ENCODE measurements around the gene ARHGAP29. TPM values are rescaled to one million over a fixed set of nuclear protein-coding genes. Genes with fewer than 3 reads are reported as not detected.

The ARHGAP29 gene
- total and polyA plus RNA-seq, 2 experiments from 2014 or later = 4.6 to 6.9 TPM

DNA sequence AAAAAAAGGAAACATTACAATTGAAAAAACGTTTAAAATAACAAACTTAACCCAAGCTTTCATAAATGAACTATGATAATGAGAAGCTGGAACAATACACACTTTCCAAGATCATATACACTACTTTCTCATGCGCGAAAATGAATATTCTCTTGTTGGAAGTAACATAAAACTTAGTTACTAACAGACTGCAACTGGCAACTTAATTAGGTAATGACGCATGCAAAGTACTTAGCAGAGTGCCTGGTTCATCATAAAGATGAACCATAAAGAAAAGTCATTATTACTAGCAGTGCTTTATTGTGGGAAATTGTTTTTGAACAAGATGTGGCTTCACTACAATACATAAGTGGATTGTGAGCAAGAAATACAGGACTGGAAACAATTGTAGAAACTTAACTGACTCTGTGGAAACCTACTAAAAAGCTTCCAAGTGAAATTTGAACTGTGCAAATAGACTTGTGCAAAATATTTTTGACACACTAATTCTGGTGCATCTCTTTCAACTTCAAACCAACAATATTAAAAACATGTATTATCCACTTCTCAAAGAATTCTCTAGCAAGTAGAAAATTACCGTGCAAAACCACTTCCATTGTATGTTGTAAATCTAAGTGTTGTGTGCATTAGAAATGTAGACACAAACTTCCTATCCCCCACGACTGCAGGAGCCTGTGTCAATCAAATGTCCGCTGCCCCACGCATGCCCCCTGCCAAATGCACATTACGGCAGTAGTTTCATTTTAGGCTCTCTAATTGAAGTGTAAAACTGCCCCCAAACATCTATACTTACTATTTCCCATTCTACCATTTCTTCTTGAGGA is 2.0 kb downstream of the ARHGAP29 start:
- H3K79me2 ChIP-seq (replicated peaks; ENCODE audit: insufficient read depth) = peaks cover 6% of the 10 kb centered on the region; the same call in 1 of the 2 replicates
- peak overlapping the region; percentile 84; the same call in 1 of the 2 replicates for H3K4me2 ChIP-seq
- H3K4me1 ChIP-seq (ENCODE audit: insufficient read depth) = peaks cover 18% of the 10 kb centered on the region
- no peaks in the 10 kb centered on the region for H3K9me2 ChIP-seq (ENCODE audit: insufficient read depth)
- no peaks in the 10 kb centered on the region for H3F3A ChIP-seq (replicated peaks; ENCODE audit: low read depth)
- ATAC-seq = no peak
- Mint-ChIP-seq H3K9me3 (no peaks in the 10 kb centered on the region), H3K36me3 (ENCODE audit: low read depth) (no peaks in the 10 kb centered on the region; the same call in 2 of the 3 replicates), H3K4me1 (peaks cover 22% of the 10 kb centered on the region), H3K27me3 (ENCODE audit: insufficient read depth, low read depth, poor library complexity) (peaks cover 41% of the 10 kb centered on the region), H3K27ac (no peak overlapping the region), H3K4me3 (no peak overlapping the region; the same call in 2 of the 3 replicates)
- peaks cover 9% of the 10 kb centered on the region; the same call in 1 of the 2 replicates for H4K20me1 ChIP-seq (replicated peaks; ENCODE audit: insufficient read depth)
- H3K27ac ChIP-seq (ENCODE audit: low read depth) = no peak overlapping the region
- TF ChIP-seq, protein P1, sequence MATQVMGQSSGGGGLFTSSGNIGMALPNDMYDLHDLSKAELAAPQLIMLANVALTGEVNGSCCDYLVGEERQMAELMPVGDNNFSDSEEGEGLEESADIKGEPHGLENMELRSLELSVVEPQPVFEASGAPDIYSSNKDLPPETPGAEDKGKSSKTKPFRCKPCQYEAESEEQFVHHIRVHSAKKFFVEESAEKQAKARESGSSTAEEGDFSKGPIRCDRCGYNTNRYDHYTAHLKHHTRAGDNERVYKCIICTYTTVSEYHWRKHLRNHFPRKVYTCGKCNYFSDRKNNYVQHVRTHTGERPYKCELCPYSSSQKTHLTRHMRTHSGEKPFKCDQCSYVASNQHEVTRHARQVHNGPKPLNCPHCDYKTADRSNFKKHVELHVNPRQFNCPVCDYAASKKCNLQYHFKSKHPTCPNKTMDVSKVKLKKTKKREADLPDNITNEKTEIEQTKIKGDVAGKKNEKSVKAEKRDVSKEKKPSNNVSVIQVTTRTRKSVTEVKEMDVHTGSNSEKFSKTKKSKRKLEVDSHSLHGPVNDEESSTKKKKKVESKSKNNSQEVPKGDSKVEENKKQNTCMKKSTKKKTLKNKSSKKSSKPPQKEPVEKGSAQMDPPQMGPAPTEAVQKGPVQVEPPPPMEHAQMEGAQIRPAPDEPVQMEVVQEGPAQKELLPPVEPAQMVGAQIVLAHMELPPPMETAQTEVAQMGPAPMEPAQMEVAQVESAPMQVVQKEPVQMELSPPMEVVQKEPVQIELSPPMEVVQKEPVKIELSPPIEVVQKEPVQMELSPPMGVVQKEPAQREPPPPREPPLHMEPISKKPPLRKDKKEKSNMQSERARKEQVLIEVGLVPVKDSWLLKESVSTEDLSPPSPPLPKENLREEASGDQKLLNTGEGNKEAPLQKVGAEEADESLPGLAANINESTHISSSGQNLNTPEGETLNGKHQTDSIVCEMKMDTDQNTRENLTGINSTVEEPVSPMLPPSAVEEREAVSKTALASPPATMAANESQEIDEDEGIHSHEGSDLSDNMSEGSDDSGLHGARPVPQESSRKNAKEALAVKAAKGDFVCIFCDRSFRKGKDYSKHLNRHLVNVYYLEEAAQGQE (IDR thresholded peaks at IDR 0.05; ENCODE audit: unreplicated experiment) = no peak
- TF ChIP-seq, protein P2, sequence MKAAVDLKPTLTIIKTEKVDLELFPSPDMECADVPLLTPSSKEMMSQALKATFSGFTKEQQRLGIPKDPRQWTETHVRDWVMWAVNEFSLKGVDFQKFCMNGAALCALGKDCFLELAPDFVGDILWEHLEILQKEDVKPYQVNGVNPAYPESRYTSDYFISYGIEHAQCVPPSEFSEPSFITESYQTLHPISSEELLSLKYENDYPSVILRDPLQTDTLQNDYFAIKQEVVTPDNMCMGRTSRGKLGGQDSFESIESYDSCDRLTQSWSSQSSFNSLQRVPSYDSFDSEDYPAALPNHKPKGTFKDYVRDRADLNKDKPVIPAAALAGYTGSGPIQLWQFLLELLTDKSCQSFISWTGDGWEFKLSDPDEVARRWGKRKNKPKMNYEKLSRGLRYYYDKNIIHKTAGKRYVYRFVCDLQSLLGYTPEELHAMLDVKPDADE (IDR thresholded peaks at IDR 0.05) = no peak
- TF ChIP-seq, protein P3, sequence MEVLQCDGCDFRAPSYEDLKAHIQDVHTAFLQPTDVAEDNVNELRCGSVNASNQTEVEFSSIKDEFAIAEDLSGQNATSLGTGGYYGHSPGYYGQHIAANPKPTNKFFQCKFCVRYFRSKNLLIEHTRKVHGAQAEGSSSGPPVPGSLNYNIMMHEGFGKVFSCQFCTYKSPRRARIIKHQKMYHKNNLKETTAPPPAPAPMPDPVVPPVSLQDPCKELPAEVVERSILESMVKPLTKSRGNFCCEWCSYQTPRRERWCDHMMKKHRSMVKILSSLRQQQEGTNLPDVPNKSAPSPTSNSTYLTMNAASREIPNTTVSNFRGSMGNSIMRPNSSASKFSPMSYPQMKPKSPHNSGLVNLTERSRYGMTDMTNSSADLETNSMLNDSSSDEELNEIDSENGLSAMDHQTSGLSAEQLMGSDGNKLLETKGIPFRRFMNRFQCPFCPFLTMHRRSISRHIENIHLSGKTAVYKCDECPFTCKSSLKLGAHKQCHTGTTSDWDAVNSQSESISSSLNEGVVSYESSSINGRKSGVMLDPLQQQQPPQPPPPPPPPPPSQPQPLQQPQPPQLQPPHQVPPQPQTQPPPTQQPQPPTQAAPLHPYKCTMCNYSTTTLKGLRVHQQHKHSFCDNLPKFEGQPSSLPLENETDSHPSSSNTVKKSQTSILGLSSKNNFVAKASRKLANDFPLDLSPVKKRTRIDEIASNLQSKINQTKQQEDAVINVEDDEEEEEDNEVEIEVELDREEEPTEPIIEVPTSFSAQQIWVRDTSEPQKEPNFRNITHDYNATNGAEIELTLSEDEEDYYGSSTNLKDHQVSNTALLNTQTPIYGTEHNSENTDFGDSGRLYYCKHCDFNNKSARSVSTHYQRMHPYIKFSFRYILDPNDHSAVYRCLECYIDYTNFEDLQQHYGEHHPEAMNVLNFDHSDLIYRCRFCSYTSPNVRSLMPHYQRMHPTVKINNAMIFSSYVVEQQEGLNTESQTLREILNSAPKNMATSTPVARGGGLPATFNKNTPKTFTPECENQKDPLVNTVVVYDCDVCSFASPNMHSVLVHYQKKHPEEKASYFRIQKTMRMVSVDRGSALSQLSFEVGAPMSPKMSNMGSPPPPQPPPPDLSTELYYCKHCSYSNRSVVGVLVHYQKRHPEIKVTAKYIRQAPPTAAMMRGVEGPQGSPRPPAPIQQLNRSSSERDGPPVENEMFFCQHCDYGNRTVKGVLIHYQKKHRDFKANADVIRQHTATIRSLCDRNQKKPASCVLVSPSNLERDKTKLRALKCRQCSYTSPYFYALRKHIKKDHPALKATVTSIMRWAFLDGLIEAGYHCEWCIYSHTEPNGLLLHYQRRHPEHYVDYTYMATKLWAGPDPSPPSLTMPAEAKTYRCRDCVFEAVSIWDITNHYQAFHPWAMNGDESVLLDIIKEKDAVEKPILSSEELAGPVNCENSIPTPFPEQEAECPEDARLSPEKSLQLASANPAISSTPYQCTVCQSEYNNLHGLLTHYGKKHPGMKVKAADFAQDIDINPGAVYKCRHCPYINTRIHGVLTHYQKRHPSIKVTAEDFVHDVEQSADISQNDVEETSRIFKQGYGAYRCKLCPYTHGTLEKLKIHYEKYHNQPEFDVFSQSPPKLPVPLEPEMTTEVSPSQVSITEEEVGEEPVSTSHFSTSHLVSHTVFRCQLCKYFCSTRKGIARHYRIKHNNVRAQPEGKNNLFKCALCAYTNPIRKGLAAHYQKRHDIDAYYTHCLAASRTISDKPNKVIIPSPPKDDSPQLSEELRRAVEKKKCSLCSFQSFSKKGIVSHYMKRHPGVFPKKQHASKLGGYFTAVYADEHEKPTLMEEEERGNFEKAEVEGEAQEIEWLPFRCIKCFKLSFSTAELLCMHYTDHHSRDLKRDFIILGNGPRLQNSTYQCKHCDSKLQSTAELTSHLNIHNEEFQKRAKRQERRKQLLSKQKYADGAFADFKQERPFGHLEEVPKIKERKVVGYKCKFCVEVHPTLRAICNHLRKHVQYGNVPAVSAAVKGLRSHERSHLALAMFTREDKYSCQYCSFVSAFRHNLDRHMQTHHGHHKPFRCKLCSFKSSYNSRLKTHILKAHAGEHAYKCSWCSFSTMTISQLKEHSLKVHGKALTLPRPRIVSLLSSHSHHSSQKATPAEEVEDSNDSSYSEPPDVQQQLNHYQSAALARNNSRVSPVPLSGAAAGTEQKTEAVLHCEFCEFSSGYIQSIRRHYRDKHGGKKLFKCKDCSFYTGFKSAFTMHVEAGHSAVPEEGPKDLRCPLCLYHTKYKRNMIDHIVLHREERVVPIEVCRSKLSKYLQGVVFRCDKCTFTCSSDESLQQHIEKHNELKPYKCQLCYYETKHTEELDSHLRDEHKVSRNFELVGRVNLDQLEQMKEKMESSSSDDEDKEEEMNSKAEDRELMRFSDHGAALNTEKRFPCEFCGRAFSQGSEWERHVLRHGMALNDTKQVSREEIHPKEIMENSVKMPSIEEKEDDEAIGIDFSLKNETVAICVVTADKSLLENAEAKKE (CRISPR knock-in tag; IDR thresholded peaks at IDR 0.05) = no peak
- TF ChIP-seq CREB1 (CRISPR knock-in tag; IDR thresholded peaks at IDR 0.05; ENCODE audit: low read depth) = no peak
- TF ChIP-seq POLR2AphosphoS5 (IDR thresholded peaks at IDR 0.05; ENCODE audit: low read depth) = no peak
- TF ChIP-seq EZH2 (IDR thresholded peaks at IDR 0.05; ENCODE audit: low read depth, unreplicated experiment) = no peak
- no peak for TF ChIP-seq STAT1 (IDR thresholded peaks at IDR 0.05; ENCODE audit: unreplicated experiment)
- TF ChIP-seq, protein P4, sequence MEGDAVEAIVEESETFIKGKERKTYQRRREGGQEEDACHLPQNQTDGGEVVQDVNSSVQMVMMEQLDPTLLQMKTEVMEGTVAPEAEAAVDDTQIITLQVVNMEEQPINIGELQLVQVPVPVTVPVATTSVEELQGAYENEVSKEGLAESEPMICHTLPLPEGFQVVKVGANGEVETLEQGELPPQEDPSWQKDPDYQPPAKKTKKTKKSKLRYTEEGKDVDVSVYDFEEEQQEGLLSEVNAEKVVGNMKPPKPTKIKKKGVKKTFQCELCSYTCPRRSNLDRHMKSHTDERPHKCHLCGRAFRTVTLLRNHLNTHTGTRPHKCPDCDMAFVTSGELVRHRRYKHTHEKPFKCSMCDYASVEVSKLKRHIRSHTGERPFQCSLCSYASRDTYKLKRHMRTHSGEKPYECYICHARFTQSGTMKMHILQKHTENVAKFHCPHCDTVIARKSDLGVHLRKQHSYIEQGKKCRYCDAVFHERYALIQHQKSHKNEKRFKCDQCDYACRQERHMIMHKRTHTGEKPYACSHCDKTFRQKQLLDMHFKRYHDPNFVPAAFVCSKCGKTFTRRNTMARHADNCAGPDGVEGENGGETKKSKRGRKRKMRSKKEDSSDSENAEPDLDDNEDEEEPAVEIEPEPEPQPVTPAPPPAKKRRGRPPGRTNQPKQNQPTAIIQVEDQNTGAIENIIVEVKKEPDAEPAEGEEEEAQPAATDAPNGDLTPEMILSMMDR (conservative IDR thresholded peaks at IDR 0.05; ENCODE audit: low read depth in 2 of 2) = no peak
- no peak for TF ChIP-seq EZH2phosphoT487 (IDR thresholded peaks at IDR 0.05; ENCODE audit: unreplicated experiment)
- TF ChIP-seq JUNB (IDR thresholded peaks at IDR 0.05; ENCODE audit: unreplicated experiment) = no peak
- TF ChIP-seq ZNF114 (CRISPR knock-in tag; IDR thresholded peaks at IDR 0.05) = no peak
- no peak for TF ChIP-seq ZNF331 (CRISPR knock-in tag; IDR thresholded peaks at IDR 0.05; ENCODE audit: low read depth)
- no peak for TF ChIP-seq NANOG (IDR thresholded peaks at IDR 0.05; ENCODE audit: borderline replicate concordance)
- H3K36me3 ChIP-seq (ENCODE audit: insufficient read depth) = no peaks in the 10 kb centered on the region
- H3K27me3 ChIP-seq (ENCODE audit: insufficient read depth) = peaks cover 55% of the 10 kb centered on the region
- H2AFZ ChIP-seq = no peak overlapping the region
- DNase-seq (ENCODE audit: low spot score) = no peak
- peak overlapping the region; percentile 78; the same call in 1 of the 2 replicates for H3K4me3 ChIP-seq

All from GM23338 (cell line).